Fibroblast of the conjunctiva (primary cell): Measurements from ENCODE around the gene CTF1.

Experiments
- DNase-seq: peaks from one replicate; pipeline ENCODE4 v3.0.0-alpha.2; 2010; ENCODE audit warnings: low read depth

The CTF1 gene

GRCh38 chr16:30910427-30911029 lies 14.1 kb downstream of the CTF1 start:
- DNase-seq: no peak

GRCh38 chr16:30912794-30913412 lies 16.5 kb downstream of the CTF1 start:
- no peak for DNase-seq

GRCh38 chr16:30914830-30915229 lies 18.4 kb downstream of the CTF1 start:
- DNase-seq: no peak

- no peak for DNase-seq
Observed at GRCh38 chr16:30918614-30919013, 22.2 kb downstream of the CTF1 start.

GRCh38 chr16:30920891-30921290 lies 24.5 kb downstream of the CTF1 start:
- no peak for DNase-seq

GRCh38 chr16:30921459-30921747 lies 25.0 kb downstream of the CTF1 start:
- DNase-seq: peak; percentile 79

GRCh38 chr16:30921748-30922419 lies 25.5 kb downstream of the CTF1 start:
- no peak for DNase-seq

- peak; percentile 99 for DNase-seq
Observed at GRCh38 chr16:30922420-30922959, 26.1 kb downstream of the CTF1 start.

GRCh38 chr16:30922960-30923535 lies 26.6 kb downstream of the CTF1 start:
- DNase-seq: peak; percentile 100

GRCh38 chr16:30923554-30924075 lies 27.2 kb downstream of the CTF1 start, which contains the start of gene FBXL19:
TSS of gene FBXL19 (plus strand) at chr16:30923572. CDS start at chr16:30925755, 2,183 bp downstream.
- DNase-seq: no peak

- DNase-seq: no peak
Observed at GRCh38 chr16:30924076-30924912, 27.9 kb downstream of the CTF1 start.

- no peak for DNase-seq
Observed at GRCh38 chr16:30924913-30925631, 28.7 kb downstream of the CTF1 start.

- DNase-seq: no peak
Observed at GRCh38 chr16:30925632-30925987, 29.2 kb downstream of the CTF1 start.

- no peak for DNase-seq
Observed at GRCh38 chr16:30925995-30926811, 29.8 kb downstream of the CTF1 start.

- DNase-seq: no peak
Observed at GRCh38 chr16:30926937-30927788, 30.7 kb downstream of the CTF1 start.

GRCh38 chr16:30927789-30928378 lies 31.5 kb downstream of the CTF1 start:
- DNase-seq: no peak

- DNase-seq: no peak
Observed at GRCh38 chr16:30928390-30928789, 32.0 kb downstream of the CTF1 start.

GRCh38 chr16:30929167-30929566 lies 32.8 kb downstream of the CTF1 start:
- DNase-seq: no peak

GRCh38 chr16:30930160-30930571 lies 33.8 kb downstream of the CTF1 start:
- no peak for DNase-seq
